HG03139 (cell line): ENCODE results near the gene REELD1.

Source experiments
- ATAC-seq: cut with Tn5 transposase; IDR thresholded peaks from one replicate; pipeline ENCODE4 v1.9.1; 2021; ENCODE audit not compliant: unreplicated experiment

The REELD1 gene

DNA sequence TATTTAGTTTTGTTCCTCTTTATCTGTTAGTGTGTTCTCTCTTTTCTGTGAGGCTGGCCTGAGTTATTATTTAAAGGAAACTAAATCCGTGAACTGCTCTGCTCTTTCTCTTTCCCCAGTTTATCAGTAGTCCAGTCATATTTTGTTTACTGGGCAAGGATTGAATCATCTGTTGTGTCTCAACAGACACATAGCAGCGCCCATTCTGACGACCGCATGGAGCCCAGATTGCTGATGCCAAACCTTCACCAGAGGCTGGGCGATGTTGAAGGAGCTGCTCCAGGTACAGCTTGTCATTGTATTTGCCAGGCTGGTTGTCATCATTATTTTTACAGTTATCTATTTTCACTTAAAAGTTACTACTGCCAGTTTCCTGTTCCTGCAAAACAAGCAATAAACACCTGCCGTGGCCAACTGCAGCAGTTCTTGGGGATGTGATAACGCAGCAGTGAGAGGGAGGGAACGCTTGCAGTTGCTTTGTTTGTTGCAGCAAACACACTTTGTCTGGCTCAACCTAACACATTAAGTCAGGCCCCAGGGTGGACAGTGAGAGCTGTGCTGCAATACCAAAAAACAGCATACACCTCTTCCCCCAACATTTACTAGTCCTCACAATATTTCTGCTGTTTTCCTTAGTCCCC is 10.1 kb downstream of the REELD1 start:
- no peak for ATAC-seq

DNA sequence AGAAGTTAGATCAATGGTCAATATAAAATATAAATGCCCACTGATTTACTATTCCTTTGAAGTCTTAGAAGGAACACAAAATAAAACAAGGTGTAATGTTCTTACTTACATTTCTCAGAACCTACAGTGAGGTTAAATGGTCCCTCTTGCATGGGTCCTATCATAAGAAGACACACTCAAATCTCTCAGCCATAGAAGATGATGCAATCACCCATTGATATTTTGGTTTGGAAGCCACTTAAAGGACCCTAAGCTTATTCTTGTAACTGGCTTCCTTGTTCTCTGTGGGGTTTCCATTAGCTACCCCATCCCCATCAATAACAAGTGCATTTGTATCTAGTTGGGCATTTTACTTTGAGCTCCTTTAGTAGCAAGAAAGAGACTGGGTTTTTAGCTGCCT is 15.1 kb downstream of the REELD1 start:
- no peak for ATAC-seq

DNA sequence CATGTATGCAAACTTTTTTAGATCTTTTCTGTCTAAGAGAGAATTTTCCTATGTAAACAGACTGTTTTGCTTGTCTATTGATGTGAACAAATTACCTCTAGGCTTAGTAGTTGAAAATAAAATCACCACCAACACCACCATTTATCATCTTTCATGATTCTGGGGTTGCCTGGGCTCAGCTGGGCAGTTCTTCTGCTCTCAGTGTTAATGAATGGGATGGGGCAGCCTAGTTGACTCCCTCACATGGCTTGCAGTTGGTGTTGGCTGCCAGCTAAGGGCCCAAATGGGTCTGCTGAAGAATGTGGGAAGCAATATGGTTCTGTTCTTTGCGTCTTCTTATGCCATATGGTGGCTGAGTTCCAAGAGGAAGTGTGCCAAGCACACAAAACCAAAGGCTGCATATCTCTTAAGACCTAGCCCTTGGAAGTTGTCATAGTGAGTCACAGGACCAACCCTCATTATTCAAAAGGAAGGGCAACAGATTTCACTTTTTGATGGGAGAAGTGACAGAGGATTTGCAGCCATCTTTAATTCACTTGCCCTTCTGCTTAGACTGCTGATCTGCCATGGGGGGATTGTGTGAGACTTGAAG is 17.9 kb downstream of the REELD1 start:
- ATAC-seq = no peak

DNA sequence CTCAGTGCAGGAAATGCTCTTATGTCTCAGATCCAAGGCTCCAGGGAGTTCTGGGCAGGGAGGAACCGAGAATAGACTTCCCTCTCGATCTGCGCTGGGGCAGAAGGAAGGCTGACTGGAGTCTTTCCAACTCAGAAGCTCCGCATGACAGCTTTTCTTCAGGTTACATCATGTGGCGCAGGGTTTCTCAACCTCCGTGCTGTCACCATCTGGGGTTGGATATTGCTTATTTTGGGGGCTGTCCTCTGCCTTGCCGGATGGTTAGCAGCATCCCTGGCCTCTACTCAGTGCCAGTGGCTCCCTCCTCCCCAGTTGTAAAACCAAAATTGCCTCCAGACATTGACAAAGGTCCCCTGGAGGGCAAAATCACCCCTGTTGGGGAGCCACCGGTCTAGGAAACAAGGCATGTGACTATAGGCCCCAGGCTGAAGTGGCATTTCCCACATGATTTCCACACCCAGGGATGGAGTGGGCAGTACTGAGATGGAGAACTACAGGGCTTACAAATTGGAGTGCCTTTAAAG is 21.4 kb downstream of the REELD1 start:
- no peak for ATAC-seq

DNA sequence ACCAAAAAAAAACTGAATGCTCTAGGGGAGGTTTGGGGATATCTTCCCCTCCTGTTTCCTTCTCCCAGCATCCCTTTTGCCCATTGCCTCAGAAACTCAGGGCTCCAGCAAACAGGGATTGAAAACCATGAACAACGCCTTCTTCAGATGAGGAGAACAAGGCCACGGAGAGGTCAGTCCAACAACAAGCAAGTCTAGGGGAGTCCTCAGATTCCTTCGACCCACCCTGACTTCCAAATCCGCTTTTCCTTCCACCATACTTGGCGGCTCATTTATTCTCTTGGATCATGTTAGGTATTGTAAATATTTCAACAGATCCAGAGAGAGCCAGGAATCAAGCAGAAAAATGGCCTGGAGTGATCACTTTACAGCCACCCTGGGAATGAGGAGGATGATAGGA is 21.9 kb downstream of the REELD1 start:
- no peak for ATAC-seq

DNA sequence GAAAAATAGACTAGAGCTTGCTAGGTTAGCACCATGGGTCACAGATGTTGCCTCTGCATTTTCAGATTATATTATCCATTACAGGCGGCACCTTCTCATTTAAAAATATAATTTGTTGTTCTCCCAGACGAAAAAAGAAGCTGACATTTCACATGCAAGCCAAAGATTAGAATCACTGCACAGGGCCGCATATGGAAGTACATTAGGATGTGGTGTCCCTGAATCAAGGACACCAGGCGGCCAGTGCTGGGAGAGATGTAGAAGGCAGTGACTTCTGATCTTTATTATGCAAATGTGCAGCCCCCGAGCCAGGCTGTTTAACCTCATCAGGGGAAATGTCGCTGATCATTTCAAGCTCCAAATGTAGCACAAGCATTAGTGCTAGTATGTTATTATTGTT is 22.8 kb downstream of the REELD1 start:
- ATAC-seq = no peak

DNA sequence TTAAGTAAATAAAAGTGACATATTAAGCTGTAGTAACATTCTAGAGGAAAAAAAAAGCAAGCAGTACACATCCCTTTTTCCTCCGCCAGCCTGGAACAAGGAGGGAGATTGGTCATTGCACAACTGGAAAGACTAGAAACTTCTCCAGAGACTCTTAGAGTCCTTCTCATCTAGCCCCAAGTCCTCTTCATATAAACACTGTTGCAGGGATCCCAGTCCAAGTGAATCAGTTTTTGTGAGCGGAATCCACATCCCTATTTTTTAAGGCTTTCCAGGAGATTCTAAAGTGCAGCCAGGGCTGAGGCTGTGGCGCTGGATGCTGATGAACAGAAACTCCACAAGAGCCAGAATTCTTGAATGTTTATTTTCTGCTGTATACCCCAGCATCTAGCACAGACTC is 23.8 kb downstream of the REELD1 start:
- no peak for ATAC-seq

DNA sequence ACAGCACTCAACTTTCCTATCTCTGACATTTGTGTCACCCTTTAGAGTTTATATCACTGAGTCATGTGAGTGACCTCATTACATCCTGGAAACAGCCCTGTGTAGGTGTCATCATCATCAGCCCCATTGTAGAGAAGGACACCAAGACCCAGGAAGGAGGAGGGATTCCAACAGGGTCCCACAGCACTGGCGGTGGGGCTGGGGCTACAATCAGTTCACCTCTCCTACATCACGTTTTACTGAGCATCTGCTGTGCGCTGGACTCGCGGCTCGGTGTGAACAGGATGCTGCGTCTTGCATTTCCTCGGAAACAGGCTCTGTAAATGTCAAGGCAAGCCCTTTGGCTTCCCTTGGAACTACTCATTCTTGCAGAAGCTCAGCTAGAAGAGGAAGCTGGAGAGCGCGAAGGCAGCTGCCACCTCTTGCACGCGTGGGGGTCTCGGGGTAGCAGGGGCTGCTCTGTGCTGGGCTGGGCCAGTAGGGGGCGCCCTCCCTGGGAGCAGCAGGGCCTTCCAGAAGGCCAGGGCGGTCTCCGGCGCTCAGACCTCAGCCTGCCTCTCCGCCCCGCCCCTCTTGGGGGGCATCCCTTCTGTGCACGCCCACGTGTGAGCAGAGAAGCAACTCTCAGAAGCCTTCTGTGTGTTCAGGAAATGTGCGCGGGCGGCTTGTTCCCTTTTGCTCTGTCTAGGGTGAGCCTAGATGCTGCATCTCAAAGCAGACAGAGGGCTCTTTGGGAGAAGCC is 29.0 kb downstream of the REELD1 start:
- peak; percentile 57 for ATAC-seq

DNA sequence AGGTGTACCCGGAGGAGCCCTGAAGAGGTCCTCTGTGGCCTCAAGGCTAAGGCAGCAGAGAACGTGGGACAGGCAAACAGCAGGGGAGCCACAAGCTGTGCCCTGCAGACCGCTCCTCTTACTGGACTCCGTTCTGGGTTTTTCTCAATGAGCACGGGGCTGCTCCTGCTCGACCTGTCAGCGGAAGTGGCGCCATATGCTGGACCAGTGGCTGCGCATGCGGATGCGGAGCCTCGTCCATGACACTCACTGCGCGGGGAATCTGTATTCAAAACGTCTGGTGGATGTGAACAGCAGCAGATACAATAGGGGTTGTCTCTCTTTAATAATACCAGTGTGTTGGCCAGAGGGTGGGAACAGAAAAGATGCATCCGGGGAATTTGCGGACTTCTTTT is 29.5 kb downstream of the REELD1 start:
- no peak for ATAC-seq

DNA sequence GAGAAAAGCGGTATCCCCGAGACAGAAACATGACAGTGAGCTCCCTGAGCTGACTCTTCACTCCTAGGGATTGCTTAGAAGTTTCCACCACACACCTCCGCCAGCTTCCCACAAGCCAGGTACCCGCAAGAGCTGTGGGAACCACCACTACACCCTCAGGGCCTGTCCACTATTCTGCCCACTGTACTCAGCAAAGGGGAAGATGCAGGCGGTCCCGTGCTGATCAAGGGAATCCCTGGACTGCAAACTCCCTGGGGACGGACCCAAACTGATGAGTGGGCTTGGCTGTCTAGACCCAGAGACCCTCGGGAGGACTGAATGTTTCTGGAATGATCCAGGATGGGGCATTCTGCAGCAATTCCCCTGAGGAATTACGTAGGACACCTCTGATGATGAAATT is 30.2 kb downstream of the REELD1 start:
- ATAC-seq = no peak

DNA sequence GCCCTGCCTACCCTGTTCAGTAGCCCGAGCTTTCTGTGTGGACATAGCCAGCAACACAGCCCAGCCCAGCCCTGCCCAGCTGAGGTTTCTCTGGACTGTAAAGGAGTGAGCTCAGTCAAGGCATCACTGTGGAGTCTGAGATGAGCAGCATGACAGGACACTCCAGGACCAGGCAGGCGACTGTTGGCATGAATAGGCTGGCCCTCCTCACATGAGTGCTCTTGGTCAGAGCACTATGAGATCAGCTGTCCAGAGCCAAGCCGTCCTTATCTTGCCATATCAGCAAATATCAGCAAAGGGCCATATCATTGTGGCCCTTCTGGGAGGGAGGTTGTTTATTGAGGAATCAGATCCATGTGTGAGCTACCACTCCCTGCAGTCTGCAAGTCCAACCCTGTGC is 30.9 kb downstream of the REELD1 start:
- ATAC-seq = no peak

DNA sequence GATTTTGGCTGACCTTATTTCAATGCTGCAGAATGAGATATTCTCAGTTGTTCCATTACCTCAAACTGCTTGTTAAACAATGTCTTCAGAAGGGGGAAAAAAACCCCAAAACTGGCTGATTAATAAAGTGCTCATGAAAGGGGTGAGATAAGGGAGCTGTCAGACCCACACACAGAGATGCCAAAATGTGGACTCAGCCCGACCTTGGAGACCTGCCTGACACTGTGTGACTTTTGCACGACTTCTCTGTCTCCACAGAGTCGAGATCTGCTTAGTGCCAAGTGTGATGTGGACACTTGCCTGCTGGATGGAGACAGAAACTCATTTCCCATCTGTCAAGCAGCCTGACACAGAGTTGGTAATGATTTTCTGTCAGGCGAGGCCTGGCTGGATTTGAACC is 31.5 kb downstream of the REELD1 start:
- ATAC-seq = no peak

DNA sequence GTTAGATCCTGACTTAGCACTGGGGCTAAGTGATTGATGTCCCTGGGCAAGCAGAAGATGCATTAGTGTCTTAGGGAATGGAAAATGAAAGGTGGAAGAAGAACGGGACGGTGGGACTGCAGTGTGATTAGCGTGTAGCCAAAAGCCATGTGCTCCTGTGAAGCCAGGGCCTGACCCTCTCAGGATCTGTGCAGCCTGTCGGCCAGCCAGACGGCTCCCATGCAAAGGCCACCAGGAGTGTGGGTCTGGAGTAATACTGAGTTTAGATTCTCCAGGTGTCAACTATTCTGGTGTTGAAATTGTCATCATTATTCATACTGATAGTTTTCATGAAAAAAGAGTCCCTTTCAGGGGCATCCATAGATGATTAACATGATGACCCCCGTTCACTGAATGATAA is 32.0 kb downstream of the REELD1 start:
- no peak for ATAC-seq

DNA sequence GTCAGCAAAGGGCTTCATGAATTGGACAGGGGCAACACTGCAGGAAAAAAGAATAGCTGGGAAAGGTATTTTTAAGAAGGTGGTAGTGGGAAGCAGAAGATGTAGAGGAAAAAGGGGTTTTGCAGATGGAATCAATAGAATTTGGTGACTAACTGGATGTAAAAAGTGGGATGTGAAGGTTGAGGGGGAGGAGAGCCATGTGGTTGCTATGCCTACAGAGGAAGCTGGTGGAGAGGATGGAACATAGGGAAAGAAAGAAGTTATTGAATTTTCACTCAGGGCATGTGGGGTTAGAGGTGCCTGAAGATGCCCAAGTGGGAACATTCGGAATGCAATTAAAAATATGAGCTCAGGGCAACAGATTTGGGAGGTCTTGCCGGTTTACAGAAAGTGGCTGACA is 33.0 kb downstream of the REELD1 start:
- no peak for ATAC-seq

DNA sequence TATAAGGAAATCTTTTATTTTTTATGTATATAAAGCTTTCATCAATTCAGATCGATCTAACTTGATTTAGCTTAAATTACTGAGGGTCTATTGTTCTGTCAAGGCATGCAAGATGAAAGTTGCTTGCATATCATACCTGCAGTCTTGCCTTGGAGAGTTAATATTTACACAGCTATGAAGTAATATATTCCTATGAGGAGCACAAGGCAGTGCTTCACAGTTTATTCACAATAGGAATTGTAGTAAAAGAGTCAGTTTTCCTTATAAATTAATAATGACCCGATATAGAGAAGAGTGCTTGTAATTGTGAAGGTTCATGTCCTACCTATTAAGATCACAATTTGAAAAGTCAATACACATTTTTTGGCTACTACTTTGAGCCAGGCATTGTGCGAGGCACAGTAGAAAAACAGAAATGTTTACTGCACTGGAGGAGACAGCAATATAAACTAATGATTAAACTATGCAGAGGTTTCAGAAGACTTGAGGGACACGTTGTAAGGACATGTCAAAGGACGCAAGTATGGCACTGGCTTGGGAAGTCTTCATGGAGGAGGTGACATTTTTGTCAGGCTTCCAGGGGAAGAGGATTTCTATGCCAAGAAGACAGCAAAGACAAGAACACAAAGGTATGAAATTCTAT is 38.8 kb downstream of the REELD1 start:
- no peak for ATAC-seq

DNA sequence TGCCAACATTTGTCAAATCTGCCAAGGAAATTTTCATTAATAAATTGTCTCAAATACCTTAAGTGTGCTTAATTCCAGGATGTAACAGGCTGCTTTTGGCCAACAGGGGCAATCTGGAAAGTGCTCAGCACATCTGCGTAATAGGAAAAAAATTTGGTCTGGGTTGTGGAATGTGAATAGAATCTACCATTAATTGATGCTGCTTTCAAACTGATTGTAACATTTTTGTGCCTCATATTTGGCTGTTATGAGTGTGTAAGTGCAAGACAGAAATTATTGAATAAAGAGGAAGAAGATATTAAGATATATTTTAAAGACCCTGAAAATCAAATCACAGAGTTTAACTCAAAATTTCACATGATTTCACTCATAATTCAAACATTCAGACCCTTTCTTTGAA is 41.1 kb downstream of the REELD1 start:
- no peak for ATAC-seq

DNA sequence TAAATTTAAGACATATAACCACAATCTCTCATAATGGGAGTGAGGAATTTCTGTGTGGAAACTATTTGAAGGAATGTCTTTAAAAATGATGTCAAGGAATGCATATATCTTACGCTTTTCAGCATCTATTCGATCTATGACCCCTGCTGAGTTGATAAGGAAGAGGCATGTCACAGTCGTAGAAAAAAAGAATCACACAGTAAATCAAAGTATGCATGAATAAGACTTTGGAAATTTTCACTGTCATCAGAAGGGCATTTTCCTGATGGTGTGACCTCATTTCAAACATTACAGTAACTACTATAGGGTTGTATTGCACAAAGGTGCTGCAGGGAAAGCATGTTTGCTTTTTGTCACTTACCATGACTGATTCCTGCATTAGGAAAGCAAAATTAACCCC is 41.5 kb downstream of the REELD1 start:
- ATAC-seq = no peak

DNA sequence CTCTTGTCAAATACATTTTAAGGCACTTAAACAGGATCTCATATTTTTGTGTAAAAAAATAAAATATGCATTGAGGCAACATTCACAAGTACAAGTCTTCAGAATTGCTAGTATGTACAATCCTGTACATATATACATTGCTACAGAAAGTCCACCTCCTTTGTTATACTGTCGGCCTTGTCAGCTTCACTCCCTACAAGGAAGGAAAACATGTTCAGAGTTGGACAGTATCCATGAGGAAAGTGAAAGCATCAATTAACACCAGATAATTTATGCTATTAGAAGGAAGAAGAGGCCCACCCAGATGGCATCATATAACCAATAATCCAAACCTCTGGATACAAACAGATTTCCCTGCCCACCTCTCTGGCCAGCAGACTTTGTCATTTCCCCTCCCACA is 42.0 kb downstream of the REELD1 start:
- ATAC-seq = no peak

DNA sequence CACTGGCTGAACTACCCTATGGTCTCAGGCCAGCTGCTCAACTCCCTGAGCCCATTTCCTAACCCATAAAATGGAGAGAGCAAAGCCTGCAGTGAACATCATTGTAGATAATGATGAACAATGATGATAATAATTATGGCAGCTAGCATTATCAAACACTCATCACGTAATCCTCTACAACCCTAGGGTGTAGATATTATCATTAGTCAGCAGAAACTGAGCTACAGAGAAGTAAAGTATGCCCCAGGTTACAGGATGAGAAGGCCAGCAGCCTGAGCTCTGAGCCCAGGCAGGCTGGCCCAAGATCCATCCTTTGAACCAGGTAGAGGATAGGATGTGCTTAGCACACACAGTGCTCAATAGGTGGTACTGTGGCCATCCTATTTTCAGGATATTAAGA is 43.2 kb downstream of the REELD1 start:
- ATAC-seq = no peak

DNA sequence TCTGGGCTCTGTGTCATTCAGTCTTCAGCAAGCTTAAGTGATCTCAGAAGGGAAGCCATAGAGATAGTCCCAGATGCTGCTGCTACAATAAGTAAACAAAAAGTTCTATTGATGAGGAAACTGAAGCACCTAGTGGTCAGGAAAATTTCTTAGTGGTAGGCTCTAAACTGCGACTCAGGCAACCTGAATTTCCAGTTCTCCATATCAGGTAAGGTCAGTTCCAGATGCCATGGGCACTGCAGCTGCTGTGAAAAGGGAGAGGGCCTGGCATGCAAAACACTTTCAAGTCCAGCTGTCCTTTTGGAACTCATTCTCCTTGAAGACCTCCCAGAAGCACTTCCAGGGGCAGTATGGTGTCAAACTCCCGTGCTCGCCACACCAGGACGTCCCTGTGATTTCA is 46.2 kb downstream of the REELD1 start:
- no peak for ATAC-seq

DNA sequence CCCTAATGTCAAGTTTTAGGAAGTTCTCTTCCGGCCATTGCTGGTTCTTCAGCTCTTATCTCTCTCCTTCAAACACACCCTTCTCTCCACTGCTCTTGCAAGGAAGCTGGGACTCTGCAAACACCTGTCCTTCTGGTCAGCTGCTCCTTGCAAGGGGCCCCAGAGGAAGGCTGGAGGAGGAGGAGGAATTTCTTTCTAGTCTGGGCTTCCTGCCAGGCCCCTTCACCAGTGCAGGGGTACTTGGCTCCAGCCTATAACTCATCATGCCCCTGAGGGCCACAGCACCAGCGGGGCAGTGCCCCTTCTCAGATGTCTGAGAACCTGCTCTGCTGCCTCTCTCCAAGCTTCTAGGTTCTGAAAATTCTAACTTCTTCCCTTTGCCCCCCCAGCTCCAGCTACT is 46.7 kb downstream of the REELD1 start:
- ATAC-seq = no peak

DNA sequence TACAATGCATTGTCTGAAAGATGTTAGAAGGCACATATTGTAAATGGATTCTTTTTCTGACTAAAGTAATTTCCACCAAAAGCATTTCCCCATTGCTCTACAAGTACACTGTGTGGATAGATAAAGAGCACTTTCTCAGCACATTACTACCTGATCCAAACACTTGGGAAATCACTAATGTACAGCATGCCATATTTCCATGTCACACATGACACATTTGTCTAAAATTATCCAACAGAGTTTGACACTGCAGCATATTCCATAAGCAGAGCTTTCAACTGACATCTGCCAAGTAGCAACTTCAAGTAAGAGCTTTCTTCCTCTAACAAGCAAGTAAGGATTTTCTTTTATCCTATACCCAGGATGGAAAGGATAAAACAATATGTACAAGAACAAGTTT is 49.5 kb downstream of the REELD1 start:
- no peak for ATAC-seq
